RWPE1 (cell line): Measurements from ENCODE around the gene TUB.

Experiments used
- CTCF ChIA-PET: fragments of 350-600 bp; sonication (Branson Sonifier 250); formaldehyde crosslinking; extraction: SDS; loops from one replicate; lab custom pipeline; 2021; lab: Yijun Ruan, JAX
- POLR2A ChIA-PET: fragments of 400-600 bp; formaldehyde crosslinking; extraction: SDS; loops from one replicate; lab custom pipeline; 2020; ENCODE audit warnings: antibody characterized with exemption; ENCODE audit not compliant: low non-redundant PET; lab: Yijun Ruan, JAX
- DNase-seq: peaks from one replicate; pipeline ENCODE4 v3.0.0; 2012; ENCODE audit warnings: low spot score
- H3K27ac ChIP-seq: fragments of 450-650 bp; 2 replicates; pipeline ENCODE4 v1.5.1; 2017
- TF ChIP-seq, protein P1 (sequence below): fragments of 450-650 bp; conservative IDR thresholded peaks from 2 replicates; pipeline ENCODE4 v1.5.1; 2017; ENCODE audit warnings: low read depth, mild to moderate bottlenecking

The TUB gene

GRCh38 chr11:8101421-8101820 is 20.4 kb downstream of the TUB start:
- ChIA-PET POLR2A (no interaction called here), CTCF (interaction anchor here (0.6 kb wide), 1 partner anchor 114 kb away, joined by 3 read pairs; the partner anchor contains the start of gene EIF3F)
- H3K27ac ChIP-seq = no peak overlapping the region
- TF ChIP-seq, protein P1, sequence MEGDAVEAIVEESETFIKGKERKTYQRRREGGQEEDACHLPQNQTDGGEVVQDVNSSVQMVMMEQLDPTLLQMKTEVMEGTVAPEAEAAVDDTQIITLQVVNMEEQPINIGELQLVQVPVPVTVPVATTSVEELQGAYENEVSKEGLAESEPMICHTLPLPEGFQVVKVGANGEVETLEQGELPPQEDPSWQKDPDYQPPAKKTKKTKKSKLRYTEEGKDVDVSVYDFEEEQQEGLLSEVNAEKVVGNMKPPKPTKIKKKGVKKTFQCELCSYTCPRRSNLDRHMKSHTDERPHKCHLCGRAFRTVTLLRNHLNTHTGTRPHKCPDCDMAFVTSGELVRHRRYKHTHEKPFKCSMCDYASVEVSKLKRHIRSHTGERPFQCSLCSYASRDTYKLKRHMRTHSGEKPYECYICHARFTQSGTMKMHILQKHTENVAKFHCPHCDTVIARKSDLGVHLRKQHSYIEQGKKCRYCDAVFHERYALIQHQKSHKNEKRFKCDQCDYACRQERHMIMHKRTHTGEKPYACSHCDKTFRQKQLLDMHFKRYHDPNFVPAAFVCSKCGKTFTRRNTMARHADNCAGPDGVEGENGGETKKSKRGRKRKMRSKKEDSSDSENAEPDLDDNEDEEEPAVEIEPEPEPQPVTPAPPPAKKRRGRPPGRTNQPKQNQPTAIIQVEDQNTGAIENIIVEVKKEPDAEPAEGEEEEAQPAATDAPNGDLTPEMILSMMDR = no peak
- no peak for DNase-seq

DNA sequence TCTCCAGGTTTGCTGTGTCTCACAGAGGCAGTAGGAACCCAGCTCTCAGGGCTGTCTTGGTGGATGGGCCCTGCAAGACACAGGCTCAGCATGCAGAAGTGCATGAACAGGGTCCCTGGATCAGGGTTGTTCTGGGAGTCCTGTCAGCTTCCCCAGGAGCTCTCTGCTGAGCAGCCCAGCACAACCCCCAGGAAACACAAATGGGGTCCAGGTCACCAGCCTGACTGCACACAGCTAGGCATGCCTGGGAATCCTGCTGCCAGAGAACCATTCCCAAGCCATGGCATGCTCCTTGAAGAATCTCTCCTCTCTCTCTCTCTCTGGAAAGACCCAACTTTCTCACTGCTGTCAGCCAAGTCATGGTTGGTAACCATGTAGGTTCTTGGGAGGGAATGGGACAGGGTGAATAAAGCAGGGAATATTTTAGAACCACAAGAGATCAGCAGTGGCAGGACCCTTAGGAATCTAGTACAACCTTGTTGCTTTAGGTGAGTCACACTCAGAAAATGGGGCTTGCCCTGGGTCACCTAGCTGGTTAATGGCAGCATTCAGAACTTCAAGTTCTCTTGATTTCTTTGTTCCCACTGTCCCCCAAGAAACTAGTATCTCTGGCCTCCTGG is 21.4 kb downstream of the TUB start:
- CTCF ChIA-PET = interaction anchor here (0.6 to 0.9 kb wide), 3 partner anchors 9 to 928 kb away, joined by 3 to 4 read pairs (median 4); partner anchors contain the start of gene EIF3F
- H3K27ac ChIP-seq = no peak overlapping the region
- TF ChIP-seq, protein P1 = no peak
- POLR2A ChIA-PET = no interaction called here
- no peak for DNase-seq

GRCh38 chr11:8102965-8103364 is 22.0 kb downstream of the TUB start:
- DNase-seq = no peak
- TF ChIP-seq, protein P1 = no peak
- POLR2A ChIA-PET = no interaction called here
- no peak overlapping the region for H3K27ac ChIP-seq
- CTCF ChIA-PET = interaction anchor here (0.9 kb wide), 1 partner anchor 9 kb away, joined by 4 read pairs; no protein-coding TSS in a partner anchor

DNA sequence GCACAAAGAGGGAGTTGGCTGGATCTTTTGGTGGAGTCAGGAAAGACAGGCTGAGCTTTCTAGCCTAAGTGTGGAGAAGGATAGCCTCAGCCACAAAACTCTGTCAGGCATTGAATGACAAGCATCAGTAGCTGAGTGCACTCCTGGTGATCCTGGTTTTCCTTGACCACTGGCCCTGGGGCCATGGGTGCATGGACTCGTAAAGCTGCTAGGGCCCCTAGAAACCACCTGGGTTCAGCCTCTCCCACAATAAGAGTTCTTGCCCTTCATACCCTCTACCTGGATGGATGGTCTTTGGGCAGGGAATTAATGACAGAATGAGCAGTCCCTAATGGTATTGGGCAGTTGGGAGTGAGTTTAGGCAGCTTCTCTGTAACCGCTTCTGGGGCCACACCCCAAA is 22.9 kb downstream of the TUB start:
- TF ChIP-seq, protein P1 = no peak
- CTCF ChIA-PET = interaction anchor here (0.9 kb wide), 1 partner anchor 12 kb away, joined by 4 read pairs; no protein-coding TSS in a partner anchor
- POLR2A ChIA-PET = no interaction called here
- DNase-seq = no peak
- H3K27ac ChIP-seq = no peak overlapping the region

GRCh38 chr11:8105133-8105532 is 24.1 kb downstream of the TUB start:
- TF ChIP-seq, protein P1 = no peak
- POLR2A ChIA-PET = no interaction called here
- H3K27ac ChIP-seq = no peak overlapping the region

DNA sequence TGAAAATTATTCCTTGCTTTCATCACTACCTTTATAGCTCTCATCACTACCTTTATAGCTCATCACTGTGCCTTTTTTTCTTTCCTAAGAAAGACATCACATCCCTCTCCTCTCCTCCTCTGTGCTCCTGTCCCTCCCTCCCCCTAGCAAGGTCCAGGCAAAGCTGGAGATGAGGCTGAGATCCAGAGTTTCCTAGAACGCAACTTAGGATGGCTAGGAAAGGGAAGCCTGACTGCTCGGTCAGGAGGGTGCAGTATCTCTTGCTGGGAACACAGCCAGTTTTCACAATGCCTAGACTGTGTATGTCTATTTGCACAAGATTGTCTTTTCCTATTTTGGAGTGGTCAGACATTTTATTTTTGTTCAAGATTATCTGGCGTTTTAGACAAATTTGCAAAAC is 24.7 kb downstream of the TUB start:
- POLR2A ChIA-PET = no interaction called here
- TF ChIP-seq, protein P1 = no peak
- H3K27ac ChIP-seq = no peak overlapping the region

More at GRCh38 chr11:8105133-8105532, 24.1 kb downstream of the TUB start:
- DNase-seq = no peak
- CTCF ChIA-PET = interaction anchor here (0.6 to 1.0 kb wide), 3 partner anchors 9 to 437 kb away, joined by 3 to 6 read pairs (median 4); no protein-coding TSS in a partner anchor

More for the DNA sequence above, 24.7 kb downstream of the TUB start:
- CTCF ChIA-PET = interaction anchor here (0.6 to 1.0 kb wide), 3 partner anchors 8 to 436 kb away, joined by 3 to 6 read pairs (median 4); no protein-coding TSS in a partner anchor
- no peak for DNase-seq
